Epithelial cell of prostate (primary cell): Measurements from ENCODE around the gene NFU1.

ENCODE experiments used
- DNase-seq: peaks from one replicate; pipeline ENCODE4 v3.0.0-alpha.2; 2011; ENCODE audit warnings: low read depth, low spot score
- H3K27ac ChIP-seq: fragments of 450-650 bp; 2 replicates; pipeline ENCODE4 v1.5.1; 2017; ENCODE audit warnings: mild to moderate bottlenecking

Gene NFU1

DNA sequence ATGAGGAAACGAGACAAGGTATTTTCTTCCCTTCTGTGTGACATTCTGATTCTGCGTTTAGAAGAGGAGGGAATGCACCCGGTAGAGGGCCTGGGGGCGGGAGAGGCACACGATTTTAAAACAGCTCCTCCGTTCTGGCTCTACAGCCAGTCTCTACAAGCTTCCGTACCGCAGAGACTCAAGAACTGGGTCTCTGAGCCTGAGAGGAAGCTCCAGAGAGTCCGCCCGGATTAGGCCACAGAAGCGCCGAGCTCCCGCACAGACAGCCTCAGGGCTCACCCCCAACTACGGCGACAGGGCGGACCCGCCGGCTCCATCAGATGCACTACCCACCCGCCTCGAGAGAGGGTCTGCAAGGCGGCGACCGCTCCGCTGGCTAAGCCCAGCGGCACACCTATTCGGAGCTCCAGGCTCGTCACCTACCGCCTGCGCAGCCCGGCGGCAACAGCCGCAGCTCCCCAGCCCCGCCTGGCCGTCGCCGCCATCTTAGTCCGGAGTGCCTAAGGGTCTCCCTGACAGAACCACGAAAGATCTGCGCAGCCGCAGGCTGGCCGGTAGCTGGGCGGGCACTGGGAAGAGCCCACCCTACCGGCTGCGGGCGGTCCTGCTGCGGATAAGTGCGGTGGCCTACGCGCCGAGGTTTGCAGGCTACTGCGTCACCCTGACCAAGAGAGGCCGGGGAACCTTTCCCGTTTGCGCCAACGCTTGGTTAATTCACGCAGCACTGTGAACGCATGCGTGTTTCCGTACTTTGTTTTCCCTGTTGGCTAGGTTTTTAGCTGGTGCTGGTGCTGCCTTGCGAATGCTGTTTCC lies at the start of gene NFU1:
Gene NFU1, minus strand, starts transcription at position 498 of the 813 bp plus-strand sequence. Its CDS starts 13 bp downstream, at position 485.
- H3K27ac ChIP-seq: peak within 1 kb of the TSS; percentile 87
- DNase-seq: peak; percentile 48

DNA sequence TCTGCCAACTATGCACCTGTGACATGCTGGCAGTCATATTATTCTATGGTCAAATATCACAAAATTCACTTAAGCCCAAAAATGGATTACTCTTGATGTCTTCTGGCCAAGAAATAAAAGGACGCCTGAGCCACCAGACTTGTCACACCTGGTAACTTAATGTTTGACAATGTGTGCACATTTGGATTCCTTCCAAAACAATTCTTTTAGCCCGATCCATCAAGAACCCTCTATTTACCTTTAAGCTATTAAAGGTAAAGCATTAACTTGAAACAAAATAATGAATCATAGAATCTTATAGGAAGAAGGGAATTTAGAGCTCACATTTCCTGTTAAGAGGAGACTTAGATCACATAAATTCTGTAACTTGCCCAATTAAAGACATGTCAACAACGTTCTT lies 46.5 kb upstream of the NFU1 start:
- no peak overlapping the region for H3K27ac ChIP-seq
- DNase-seq: no peak

DNA sequence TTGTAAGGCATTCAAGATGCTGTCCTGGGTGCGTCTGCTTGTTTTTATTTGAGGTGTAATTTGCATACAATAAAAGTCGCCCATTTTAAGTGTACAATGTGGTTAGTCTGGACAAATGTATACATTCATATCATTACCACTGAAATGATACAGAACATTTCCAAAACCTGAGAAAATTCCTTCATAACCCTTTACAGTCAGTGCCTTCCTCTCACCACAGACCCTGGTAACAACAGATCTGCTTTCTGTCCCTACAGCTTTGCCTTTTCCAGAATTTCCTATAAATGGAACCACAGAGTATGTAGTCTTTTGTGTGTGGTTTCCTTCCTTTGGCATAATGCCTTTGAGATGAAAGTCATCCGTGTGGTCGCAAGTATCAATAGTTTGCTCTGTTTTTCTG lies 45.8 kb upstream of the NFU1 start:
- H3K27ac ChIP-seq: no peak overlapping the region
- no peak for DNase-seq

DNA sequence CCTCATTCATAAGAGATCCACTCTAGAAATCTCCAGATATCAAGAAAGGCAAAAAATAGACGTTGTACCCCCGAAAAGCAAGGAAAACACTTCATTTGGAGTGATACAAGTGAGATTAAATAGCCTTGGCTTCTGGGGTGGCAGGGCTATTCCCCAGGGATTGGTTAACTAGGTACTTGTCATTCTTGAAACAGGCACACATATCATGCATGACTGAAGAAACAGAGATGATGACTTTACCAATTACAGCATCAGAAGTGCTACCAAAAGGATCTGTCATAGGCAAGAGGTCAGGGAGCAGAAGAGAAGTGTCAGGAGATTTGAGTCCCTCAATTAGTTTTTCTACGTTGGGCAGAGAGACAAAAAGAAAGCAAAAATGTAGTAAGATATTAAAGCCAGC lies 45.2 kb upstream of the NFU1 start:
- H3K27ac ChIP-seq: no peak overlapping the region
- no peak for DNase-seq

DNA sequence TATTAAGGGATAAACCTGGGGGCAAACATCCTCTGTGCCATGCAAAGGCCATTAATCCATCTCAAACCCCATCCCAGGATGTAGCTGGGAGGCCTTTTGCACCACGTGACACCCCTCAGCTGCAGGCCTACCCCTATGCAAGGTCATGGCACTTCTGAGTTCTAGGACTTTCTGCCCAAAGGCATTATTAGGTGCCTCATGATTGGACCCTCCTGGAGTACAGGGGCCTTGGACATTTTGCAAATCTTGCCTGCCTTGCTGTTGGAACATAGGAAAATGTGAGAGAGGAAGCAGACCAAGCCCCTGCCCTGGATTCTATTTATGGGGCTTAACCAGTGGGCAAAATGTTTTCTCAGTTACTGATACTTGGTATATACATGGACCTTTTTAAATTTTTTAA lies 44.2 kb upstream of the NFU1 start:
- H3K27ac ChIP-seq: no peak overlapping the region
- no peak for DNase-seq

DNA sequence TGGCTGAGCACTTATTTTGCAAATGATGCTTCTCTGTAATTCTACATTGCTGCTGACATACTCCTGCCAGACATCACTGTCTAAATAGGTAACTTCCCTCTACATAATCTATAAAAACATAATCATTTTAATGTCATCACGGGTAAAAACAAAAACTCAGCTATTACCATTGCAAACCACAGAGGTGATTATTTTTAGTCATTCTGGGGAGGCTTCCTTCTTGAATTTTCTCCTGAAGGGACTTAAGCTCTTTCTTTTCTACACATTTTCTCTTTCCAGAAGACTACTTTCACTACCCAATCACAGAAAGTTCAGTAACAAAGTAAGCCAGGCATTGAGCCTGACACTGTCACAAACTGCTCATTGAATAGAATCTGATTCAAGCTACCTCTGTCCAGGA lies 40.4 kb upstream of the NFU1 start:
- H3K27ac ChIP-seq: no peak overlapping the region
- DNase-seq: no peak

DNA sequence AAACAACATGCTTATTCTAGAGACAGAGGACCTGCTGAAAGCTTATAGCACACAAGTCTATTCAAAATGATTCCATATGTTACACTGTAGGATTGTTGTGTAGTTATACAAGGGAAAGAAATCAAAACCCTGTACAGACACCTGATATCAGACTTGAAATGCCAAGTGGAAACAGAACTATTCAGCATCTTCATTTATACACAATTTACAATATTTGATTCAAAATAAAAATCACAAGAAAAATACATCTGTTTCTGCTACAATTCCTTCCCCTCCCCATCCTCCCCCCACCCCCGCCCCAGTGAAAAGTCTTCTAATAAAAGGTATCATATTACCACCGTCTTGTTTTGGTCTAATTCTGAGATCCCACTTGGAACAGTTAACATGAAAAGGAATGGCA lies 37.5 kb upstream of the NFU1 start:
- no peak overlapping the region for H3K27ac ChIP-seq
- no peak for DNase-seq

DNA sequence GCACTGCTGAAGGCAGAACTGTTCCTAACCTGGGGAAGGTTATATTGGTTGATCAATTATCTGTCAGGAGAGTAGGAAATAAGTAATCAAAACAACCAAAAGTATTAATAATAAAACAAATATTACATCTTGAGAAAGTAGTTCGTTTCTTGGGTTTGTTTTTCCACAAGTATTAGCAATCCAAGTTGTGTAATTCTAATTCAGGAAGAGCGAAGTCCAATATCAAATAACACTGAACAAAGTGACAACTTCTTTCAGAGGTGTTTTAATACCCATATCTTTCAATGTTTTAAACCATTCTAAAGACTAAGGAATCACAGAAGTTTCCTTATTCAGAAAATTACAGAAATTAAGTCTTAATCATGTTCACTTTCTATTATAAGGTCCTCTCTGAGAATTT lies 34.6 kb upstream of the NFU1 start:
- no peak overlapping the region for H3K27ac ChIP-seq
- no peak for DNase-seq

DNA sequence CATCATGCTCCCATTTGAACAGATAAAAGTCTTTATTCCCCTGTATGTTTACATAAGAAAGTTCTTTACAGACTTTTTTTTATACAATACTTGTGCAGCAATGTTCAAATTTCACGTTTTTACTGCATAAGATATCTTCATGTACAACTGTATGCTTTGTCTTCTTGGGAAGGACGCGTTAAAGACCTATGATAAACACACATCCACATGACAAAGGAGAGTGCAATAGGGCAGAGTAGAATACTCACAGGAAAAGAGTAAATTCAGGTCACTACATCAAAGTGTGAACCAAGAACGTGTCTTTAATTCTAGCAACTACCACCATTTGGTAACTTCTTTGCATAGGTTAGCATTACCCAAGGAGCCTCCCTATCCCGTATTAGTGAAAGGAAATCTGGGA lies 33.7 kb upstream of the NFU1 start:
- DNase-seq: no peak
- H3K27ac ChIP-seq: no peak overlapping the region

DNA sequence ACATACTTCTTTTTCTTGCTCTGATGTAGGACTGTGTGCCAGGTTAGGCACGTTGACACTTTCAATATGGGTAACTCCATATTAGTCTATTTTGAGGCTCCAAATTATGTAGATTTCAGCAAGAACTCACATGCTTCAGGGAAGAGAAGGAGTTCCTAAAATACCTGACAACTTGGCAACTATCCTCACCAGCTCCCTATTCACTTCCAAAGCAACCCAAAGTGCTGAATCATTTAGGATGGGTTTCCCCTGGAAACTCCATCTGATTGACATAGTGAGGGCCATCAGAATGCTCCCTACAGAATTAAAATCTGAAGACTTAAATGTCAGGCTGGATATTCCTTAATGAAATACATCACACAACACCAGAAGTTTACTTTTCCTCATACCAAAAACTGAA lies 32.5 kb upstream of the NFU1 start:
- no peak overlapping the region for H3K27ac ChIP-seq
- no peak for DNase-seq

DNA sequence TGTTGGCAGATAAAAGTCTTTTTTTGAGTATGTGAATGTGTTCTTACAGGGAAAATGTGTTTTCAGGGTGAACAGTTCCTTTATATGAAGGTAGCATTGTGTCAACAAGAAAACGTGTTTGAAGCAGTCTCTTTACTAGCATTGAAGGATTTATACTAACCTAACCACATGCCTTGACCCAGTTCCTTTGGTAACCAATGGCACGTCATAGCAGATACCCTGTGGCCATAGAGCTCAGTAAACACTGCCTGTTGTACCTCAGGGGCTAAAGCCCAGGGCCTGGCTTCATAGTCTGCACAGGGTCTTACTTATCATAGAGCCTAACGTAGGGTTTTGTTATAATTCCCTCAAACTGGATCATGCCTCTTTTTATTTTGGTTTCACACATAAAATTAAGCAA lies 32.1 kb upstream of the NFU1 start:
- no peak overlapping the region for H3K27ac ChIP-seq
- DNase-seq: no peak

DNA sequence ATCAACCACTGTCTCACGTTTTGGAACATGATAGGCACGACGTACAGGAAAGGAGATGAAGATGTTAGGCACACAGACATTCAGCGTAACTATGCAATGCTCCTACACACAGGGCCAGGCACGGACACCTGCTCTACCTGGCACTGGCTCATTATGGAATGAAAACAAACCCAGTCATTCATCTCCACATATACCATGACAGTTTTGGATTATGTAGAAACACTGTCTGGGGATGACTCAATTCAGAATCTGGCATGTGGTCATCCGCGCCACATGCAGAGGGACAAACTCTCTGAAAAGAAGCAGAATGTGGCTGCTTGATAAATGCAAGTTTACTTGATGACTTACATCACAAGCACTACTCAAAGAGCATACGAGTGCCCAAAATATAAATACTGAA lies 29.5 kb upstream of the NFU1 start:
- no peak overlapping the region for H3K27ac ChIP-seq
- no peak for DNase-seq

DNA sequence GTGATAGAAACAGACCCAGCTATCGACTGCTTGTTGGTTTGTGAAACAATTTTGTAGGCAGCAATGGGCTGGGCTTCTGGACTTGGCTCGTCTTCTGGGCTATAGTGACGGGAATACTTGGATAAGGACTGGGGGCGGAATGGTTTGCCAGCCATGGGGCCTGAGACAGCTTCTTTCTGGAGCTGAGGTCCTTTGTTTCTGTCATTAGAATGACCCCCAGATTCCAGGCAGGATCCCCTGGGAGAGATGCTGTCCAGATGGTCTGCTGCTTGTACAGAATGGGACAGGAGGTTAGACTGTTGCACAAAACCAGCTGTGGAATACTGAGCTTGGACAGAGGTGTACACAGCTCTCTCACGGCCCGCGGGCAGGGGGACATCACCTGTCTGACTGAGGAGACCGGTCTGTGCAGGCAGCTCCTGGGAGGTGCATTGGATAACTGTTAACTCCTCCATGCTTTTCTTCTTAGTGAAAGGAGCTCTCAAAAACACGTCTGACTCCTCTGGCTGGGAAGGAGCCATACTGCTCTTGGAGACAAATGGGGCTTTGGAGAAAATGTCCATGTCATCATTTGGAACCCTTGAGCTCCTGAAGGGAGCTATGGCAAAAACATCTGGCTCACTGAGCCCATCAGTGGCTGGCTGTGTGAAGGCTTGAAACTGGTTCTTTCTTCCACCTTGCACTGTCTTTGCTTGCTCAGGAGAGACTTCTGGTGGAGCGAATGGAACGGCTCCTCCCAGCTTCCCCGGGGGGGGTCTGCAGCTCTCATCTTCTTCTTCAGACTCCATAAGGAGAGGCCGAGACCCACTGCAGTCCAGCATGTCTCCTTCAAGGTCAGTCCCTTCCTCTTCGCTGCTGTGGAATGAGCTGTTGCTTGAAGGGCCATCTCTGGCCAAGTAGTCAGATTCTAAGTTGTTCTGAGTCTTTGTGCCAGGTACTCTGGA lies 28.6 kb upstream of the NFU1 start:
- peak overlapping the region; percentile 74 for H3K27ac ChIP-seq
- DNase-seq: no peak

DNA sequence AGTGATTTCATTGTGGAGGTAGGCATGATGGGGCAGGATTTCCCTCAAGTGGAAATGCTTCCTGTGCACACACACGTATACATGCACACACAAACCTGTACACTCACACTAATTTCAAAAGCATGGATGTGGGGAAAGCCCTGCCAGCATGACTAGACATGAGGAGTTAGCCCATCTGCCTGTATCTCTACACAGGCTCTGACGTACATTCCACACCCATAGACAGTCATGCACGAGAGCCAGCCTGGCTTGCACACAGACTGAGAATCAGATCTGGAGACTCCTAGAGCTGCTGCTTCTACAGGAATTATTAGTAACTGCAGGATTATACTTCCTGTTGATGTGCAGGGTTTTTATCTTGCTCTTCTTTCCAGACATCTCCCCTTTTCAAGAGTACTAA lies 27.3 kb upstream of the NFU1 start:
- peak; percentile 98 for DNase-seq
- H3K27ac ChIP-seq: peak overlapping the region; percentile 74

DNA sequence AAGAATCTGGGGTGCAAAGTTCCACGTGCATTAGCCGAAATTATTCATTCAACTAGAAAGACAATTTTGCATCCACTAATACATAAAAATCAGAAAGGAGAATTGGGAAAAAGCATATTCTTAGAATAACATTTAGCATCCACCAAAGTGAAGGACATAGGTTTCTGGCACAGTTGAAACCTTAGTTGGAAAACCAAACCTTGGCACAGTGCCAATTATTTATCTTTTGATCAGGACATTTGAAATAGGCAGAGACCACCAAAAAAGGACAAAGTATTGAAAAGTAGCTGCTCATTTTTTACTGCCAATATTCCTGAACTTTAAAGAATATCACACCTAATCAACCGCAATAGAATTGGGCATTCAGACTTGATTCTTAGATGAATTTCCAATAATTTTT lies 25.5 kb upstream of the NFU1 start:
- no peak overlapping the region for H3K27ac ChIP-seq
- DNase-seq: no peak

DNA sequence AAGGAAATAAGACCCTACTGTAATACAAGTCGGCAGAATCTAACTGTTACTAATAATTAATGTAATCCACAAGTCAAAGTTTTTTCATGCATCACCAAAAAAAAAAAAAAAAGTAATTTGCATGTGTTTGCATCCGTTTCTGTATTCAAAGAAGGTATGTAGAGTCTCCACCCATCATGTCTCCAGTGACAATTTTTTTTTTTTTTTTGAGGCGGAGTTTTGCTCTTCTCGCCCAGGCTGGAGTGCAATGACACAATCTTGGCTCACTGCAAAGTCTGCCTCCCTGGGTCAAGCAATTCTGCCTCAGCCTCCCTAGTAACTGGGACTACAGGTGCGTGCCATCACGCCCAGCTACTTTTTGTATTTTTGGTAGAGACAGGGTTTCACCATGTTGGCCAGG lies 24.2 kb upstream of the NFU1 start:
- no peak overlapping the region for H3K27ac ChIP-seq
- no peak for DNase-seq

DNA sequence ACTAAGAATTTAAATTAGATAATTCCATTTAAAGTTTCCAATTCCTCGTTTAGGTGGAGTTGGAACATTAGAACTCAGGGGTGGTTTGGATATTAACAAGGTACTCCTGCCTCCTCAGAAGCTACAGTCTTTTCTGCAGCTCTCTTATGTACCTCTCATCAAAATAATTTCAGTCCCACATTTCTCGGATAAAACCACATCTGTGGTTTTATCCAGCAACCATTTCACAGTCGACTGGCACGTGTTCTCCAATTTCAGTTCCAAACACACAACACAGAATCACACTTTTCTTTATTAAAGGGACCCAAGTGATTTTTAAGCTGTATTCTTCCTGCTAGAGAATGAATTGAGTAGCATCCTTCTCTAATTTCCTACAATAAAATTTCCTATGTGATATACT lies 22.7 kb upstream of the NFU1 start:
- no peak for DNase-seq
- no peak overlapping the region for H3K27ac ChIP-seq

DNA sequence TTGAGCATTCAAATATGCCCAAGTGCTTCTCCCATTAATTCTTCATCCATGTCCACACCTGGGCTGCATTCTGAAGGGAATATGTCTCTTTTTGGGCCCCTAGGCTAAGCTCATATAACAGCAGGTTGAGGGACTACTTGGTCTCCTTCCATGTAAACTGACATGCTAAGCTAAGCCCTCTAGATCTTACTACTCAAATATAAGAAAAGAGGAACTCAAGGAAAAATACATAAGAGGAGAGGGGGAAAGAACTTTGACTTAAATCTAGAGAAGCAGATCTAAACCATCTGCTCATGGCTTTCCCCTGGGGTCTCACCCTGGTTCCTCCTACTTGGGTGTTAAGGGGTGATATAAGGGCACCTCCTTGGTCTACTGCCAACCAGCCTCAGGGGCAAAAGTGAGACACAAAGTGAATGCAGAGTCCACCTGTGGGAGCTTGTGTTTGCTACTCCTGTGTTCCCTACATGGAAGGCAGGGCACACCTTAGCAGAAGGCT lies 19.8 kb upstream of the NFU1 start:
- DNase-seq: no peak
- no peak overlapping the region for H3K27ac ChIP-seq

DNA sequence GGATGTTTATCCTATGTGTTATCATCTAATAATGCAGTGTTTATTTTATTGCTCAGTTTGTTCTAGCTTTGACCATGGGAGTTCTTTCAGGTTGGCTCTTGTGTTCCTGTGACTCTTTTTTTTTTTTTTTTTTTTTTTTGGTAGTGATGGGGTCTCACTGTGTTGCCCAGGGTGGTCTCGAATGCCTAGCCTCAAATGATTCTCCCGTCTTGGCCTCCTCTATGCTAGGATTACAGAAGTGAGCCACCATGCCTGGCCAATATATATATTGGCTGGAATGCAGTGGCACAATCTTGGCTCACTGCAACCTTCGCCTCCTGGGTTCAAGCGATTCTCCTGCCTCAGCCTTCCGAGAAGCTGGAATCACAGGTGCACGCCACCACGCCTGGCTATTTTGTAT lies 18.9 kb upstream of the NFU1 start:
- no peak overlapping the region for H3K27ac ChIP-seq
- no peak for DNase-seq

DNA sequence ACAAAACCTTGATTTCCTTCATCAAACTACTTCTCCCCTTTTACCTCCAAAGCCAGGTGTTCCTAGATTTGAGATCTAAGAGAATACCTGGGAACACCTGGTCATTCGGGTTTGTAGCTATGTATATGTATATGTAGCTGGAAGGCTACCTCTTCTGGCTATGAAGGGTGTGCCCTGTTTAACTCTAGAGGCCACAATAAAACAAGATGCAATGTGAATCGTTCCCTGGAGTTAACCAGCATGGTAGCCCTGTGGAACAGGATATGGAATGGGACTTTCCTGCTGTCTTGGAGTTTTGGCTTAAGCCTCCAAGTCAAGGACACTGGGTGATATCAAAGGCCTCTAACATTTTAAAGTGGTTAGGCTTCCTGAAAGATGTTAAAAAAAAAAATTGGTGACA lies 17.7 kb upstream of the NFU1 start:
- DNase-seq: no peak
- no peak overlapping the region for H3K27ac ChIP-seq

DNA sequence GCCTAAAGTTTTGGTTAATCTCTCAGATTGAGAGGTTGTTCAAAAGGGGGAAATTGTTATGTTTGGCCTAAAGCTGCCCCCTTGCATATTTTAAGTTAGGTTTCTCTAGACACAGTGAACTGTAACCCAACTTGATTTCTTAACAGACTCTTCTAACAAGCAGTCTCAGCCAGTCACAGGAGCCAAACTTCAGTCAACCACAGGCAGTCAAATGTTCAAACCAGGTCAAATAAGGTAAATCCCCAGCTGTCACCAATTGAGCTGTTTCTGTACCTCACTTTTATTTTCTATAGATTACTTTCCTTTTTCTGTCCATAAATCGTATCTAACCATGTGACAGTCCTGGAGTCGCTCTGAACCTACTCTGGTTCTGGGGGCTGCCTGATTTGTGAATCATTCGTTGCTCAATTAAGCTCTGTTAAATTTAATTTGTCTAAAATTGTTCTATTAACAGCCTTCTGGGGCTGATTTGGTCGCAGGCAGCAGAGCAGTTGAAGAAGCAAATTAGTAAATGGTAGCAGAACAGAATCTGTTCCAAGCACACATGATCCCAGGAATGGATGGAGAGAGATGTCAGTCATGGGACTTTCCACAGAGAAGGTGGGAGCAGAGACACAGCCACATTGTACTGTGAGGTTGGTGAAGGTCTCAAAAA lies 16.4 kb upstream of the NFU1 start:
- no peak overlapping the region for H3K27ac ChIP-seq
- DNase-seq: no peak
